GM19324 (cell line): ENCODE measurements around the gene ARRB1.

Source experiments
- ATAC-seq: cut with Tn5 transposase; IDR thresholded peaks from one replicate; pipeline ENCODE4 v1.9.1; 2021; ENCODE audit warnings: mild to moderate bottlenecking, moderate library complexity; ENCODE audit not compliant: unreplicated experiment, low FRiP score

The ARRB1 gene

GRCh38 chr11:75262961-75263852 is 88.3 kb downstream of the ARRB1 start:
- no peak for ATAC-seq

DNA sequence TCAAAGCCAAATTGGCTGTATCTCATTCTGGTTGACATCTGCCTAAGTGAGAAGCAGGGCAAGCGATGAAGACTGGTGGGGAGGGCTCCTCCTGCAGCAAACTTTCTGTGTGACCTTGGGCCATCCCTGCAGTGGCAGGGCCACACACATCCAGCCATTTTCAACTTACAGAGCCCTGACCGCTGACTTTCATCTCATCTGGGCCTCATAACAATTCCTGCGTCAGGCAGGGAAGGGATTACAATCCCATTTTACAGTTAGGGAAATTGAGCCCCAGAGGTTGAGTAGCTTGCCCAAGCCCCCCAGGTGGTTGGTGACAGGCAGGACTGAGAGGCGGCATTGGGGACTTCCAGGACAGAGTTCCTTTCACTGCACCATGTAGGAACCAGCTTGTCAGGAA is 89.0 kb downstream of the ARRB1 start:
- ATAC-seq, result no peak

DNA sequence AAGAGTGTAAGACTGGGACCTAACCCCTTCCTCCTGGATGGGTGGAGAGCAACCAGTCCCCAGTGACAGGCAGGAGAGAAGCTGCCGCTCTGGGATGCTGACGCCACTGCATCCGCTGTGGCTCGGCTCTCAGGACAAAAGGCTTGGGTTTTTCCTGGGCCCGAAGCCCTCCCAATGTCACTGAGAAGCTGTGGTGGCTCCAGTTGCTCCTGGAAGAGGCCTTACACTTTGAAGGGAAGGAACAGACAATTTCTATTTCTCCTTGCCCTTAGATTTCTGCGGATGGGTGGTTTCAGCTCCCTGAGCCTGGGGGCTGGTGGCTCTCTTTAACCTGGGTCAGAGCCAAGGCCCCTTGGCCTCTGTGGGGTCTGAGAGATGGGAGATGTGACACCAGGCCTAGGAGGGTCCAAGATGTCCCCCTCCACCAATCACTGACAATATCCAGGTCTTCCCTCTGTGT is 89.5 kb downstream of the ARRB1 start:
- ATAC-seq, result no peak

GRCh38 chr11:75260396-75261170 is 90.9 kb downstream of the ARRB1 start:
- no peak for ATAC-seq

DNA sequence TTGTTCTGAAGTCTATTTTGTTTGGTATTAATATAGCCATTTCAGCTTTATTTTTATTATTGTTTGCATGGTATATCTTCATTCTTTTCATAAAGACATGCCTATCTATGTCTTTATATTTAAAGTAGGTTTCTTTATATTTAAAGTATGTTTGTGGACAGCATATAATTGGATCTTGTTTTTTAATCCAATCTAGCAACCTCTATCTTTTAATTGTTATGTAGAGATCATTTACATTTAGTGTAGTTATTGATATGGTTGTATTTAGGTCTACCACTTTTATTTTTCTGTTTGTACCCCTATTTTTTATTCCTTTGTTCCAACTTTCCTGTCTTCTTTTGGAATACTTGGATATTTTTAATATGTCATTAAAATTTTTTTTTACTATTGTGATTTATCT is 97.1 kb downstream of the ARRB1 start:
- ATAC-seq, result no peak

GRCh38 chr11:75249704-75250103 is 101.8 kb downstream of the ARRB1 start:
- ATAC-seq, result no peak

DNA sequence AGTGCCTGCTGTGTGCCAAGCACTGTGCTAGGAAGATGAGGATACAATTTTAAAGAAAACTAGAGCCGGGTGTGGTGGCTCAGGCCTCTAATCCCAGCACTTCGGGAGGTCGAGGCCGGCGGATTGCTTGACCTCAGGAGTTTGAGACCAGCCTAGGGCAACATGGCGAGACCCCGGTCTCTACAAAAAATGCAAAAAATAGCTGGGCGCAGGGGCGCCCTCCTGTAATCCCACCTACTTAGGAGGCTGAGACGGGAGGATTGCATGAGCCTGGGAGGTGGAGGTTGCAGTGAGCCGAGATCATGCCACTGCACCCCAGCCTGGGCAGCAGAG is 102.6 kb downstream of the ARRB1 start:
- no peak for ATAC-seq

DNA sequence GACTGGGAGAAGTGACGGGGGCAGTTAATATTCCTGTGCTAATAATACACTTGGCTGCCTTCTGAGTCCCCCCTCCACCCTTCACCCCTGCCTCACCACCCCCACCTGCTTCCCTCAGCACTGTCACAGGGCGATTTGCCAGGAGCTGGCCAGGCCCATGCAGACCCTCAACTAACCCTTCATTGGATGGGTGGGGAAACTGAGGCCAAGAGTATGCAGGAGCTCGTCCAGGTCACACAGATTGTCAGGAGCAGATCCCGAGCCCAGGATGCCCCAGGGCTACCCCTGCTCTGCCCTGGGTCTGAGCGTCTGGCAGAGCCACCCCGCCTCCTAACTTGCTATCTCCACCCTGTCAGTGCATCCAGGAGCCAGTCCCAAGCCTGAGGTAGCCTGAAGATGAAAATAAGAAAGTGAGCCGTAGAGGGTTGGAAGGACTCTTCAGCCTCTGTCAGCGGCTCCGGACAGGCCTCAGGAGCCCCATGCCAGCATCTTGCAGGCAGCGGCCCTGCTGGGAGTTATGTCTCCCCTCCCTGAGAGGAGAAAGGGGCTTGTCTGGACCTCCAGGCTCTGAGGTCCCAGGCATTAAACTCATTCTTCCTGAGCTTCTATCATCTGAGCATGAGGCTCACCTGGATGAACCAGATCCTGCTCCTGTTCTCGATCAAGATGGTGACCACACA is 104.7 kb downstream of the ARRB1 start:
- no peak for ATAC-seq

GRCh38 chr11:75246006-75246670 is 105.3 kb downstream of the ARRB1 start:
- ATAC-seq, result no peak

GRCh38 chr11:75245356-75246005 is 106.0 kb downstream of the ARRB1 start:
- ATAC-seq, result no peak

DNA sequence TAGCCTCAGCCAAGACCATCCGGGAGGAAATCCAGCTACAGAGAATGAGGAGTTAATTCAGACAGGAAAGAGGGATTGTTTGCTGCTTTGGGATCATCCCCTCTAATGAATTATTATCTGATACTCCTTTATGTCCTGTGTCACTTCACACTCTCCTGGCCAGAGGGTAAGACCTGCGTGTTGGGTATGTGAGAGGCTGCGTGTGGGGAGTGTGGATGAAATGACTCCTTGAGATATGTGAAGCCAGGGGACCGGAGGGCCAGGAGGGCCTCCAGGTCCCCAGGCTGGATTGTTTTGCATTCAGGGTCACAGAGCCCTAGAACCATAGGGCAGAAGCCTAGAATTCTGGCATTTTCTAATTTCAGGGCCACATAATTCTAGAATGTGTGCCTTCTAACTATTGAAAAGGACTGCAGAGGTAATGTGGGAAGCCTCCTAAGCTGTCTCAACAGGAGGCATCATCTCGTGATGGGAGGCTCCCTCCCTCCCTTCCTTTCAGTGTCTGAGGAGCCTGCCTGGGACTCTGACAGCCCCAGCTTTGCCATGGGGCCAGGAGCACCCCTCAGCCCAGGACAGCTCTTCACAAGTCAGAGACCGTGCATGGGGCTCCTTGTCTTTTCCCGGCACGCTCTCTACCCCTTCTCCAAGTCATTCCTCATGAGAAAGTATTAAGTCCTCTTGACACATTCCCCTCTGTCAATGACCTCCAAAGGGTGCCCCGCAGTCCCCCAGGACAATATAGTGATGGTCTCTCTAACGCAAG is 107.2 kb downstream of the ARRB1 start:
- no peak for ATAC-seq

DNA sequence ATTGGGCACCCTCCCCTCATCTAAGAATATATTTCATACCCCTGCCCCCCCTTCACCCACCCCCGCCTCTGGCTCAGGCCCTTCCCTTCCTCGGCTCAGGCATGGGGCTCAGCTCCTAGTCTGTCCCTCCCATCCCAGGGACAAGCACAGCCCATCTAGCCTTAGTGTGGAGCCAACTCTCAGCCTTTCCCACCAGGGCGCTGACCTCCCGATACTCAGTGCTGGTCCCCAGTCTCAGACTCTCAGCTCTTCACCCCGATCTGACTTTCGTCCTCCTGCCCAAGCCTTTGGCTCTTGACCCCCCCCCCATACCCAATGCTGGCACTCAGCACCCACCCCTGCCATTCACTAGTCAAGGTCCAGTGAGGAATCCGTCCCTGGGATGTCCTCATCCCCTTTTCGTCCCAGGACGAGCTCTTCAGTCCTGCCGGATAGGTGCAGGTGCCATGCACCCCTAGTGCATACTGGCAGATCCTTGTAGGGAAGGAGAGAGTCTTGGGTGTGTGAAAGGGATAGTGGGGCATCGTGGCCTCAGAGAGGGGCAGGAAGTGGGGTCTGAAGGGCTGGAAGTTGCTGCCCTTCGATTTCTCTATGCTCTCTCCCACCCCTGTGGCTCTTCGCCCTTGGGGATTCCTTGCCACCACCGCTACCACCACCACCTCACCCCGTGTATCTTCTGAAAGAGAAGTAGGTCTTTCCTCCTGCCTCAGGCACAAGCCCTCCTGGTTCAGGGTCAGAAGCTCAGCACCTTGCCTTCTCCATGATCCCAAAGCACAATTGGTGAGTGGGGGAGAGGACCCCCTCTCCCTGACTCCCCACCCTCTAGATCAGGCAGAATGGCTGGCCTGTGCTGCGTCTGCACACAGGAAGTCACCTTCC is 108.5 kb downstream of the ARRB1 start:
- ATAC-seq, result no peak

- no peak for ATAC-seq
These were observed 109.4 kb downstream of the ARRB1 start for GRCh38 chr11:75241906-75242644.

GRCh38 chr11:75241036-75241905 is 110.2 kb downstream of the ARRB1 start:
- ATAC-seq, result peak; percentile 80

DNA sequence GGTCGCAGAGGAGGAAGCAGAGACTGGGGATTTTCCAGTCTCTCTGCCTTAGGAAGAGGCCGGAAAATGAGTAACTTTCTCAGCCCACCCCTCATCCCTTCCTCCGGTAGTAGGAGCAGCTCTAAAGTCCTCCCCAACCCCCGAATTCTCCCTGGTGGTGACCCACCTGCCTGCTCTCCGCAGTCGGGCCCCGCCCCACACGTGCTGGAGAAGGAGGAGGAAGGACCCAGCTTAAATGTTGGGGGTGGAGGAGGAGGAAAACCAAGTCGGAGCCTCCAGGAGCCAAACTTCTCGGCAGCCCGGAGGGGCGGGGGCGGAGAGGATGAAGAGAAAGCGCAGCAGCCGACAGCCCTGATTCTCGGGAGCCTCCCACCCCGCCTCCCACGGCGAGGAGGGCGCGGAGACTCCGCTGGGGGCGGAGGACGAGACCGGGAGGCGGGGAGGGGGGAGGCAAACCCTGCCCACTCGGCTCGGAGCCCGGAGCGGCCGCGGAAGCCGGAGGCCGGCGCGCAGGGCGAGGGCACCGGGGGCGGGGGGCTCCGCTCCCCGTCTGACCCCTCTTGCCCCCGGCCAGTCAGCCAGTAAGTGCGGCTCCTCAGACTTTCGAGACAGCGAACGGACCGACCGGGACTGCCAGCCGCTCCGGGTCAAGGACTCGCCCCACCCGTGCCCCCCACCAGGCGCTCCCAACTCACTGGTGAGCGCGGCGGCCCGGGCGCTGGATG is 111.0 kb downstream of the ARRB1 start, which contains the start of gene TPBGL:
TPBGL (plus strand) TSS at position 464 of the 725 bp plus-strand sequence. CDS start 276 bp downstream, outside the sequence.
- no peak for ATAC-seq
